Activated CD8-positive, alpha-beta T cell treated with anti-CD3 and anti-CD28 coated beads, Interleukin-2, amount 10 ng/mL, durations not matched to agents 7 days and 5 days (primary cell): ENCODE data around the gene UBAC2. TPM values are rescaled to one million over a fixed set of nuclear protein-coding genes. Genes with fewer than 3 reads are reported as not detected.

Experiments
- ATAC-seq: fragments of 150-1000 bp; cut with Tn5 transposase; one replicate; pipeline ENCODE4 v1.10.0; 2021; ENCODE audit warnings: moderate library complexity
- CTCF ChIA-PET: fragments of 350-600 bp; sonication (Branson Sonifier 250); formaldehyde crosslinking; loops from one replicate; lab custom pipeline; 2021; ENCODE audit warnings: antibody characterized with exemption; lab: Charles Lee
- POLR2A ChIA-PET: fragments of 350-600 bp; sonication (Branson Sonifier 250); formaldehyde crosslinking; loops from one replicate; lab custom pipeline; 2021; ENCODE audit warnings: antibody characterized with exemption; lab: Charles Lee
- DNase-seq: peaks from one replicate; pipeline ENCODE4 v3.0.0-alpha.2; 2020
- H3K27ac Mint-ChIP-seq: one replicate; pipeline ENCODE4 v1.8.0; 2021; ENCODE audit warnings: mild to moderate bottlenecking, mixed read lengths
- H3K27me3 Mint-ChIP-seq: one replicate; pipeline ENCODE4 v1.8.0; 2021; ENCODE audit warnings: low read depth, mixed read lengths
- H3K36me3 Mint-ChIP-seq: one replicate; pipeline ENCODE4 v1.8.0; 2021; ENCODE audit warnings: low read depth, mixed read lengths
- H3K4me1 Mint-ChIP-seq: one replicate; pipeline ENCODE4 v1.8.0; 2021; ENCODE audit warnings: low read depth, mixed read lengths
- H3K4me3 Mint-ChIP-seq: one replicate; pipeline ENCODE4 v1.8.0; 2021; ENCODE audit warnings: mild to moderate bottlenecking, mixed read lengths
- H3K9me3 Mint-ChIP-seq: one replicate; pipeline ENCODE4 v1.8.0; 2022; ENCODE audit warnings: mixed read lengths; ENCODE audit not compliant: insufficient read depth
- total RNA-seq, 2 experiments: library from RNA; stranded (reverse); gene quantifications; one replicate each; pipeline ENCODE4 v1.2.3, GENCODE V29; 2021

Gene UBAC2
- total RNA-seq, 2 experiments from 2014 or later = 67.4 to 71.2 TPM

- peaks cover 82% of the 10 kb centered on the region for H3K36me3 Mint-ChIP-seq
- CTCF ChIA-PET = interaction anchor here (0.8 to 7.3 kb wide), 13 partner anchors 11 to 180 kb away, joined by 3 to 73 read pairs (median 6); no protein-coding TSS in a partner anchor
- no peaks in the 10 kb centered on the region for H3K27me3 Mint-ChIP-seq
- H3K4me1 Mint-ChIP-seq = peaks cover 96% of the 10 kb centered on the region
- peak overlapping the region; percentile 89 for H3K27ac Mint-ChIP-seq
- POLR2A ChIA-PET = interaction anchor here (0.5 to 2.6 kb wide), 19 partner anchors 11 to 144 kb away, joined by 3 to 14 read pairs (median 3); partner anchors contain the start of gene GPR183
- DNase-seq = peak; percentile 86
- H3K4me3 Mint-ChIP-seq = peak overlapping the region; percentile 39
- peak; percentile 81 for ATAC-seq
- no peaks in the 10 kb centered on the region for H3K9me3 Mint-ChIP-seq
These were observed 155.8 kb downstream of the UBAC2 start for GRCh38 chr13:99356262-99357091.

GRCh38 chr13:99357131-99357596 is 156.5 kb downstream of the UBAC2 start:
- peaks cover 82% of the 10 kb centered on the region for H3K36me3 Mint-ChIP-seq

GRCh38 chr13:99357941-99358340 is 157.3 kb downstream of the UBAC2 start:
- ChIA-PET CTCF (interaction anchor here (1.3 to 7.3 kb wide), 5 partner anchors 14 to 88 kb away, joined by 4 to 73 read pairs (median 11); no protein-coding TSS in a partner anchor), POLR2A (interaction anchor here (1.1 to 1.5 kb wide), 2 partner anchors 9 to 82 kb away, joined by 3 to 4 read pairs; no protein-coding TSS in a partner anchor)
- DNase-seq (no peak), ATAC-seq (no peak)
- no peak overlapping the region for H3K4me3 Mint-ChIP-seq
- peaks cover 82% of the 10 kb centered on the region for H3K36me3 Mint-ChIP-seq
- peak overlapping the region; percentile 89 for H3K27ac Mint-ChIP-seq
- H3K4me1 Mint-ChIP-seq = peaks cover 91% of the 10 kb centered on the region
- H3K9me3 Mint-ChIP-seq = no peaks in the 10 kb centered on the region
- H3K27me3 Mint-ChIP-seq = no peaks in the 10 kb centered on the region

More at GRCh38 chr13:99357131-99357596, 156.5 kb downstream of the UBAC2 start:
- POLR2A ChIA-PET = interaction anchor here (0.7 to 2.6 kb wide), 11 partner anchors 10 to 81 kb away, joined by 3 to 14 read pairs (median 5); no protein-coding TSS in a partner anchor
- Mint-ChIP-seq H3K4me1 (peaks cover 93% of the 10 kb centered on the region), H3K27ac (peak overlapping the region; percentile 89), H3K9me3 (no peaks in the 10 kb centered on the region), H3K27me3 (no peaks in the 10 kb centered on the region), H3K4me3 (peak overlapping the region; percentile 20)
- DNase-seq = peak; percentile 42
- CTCF ChIA-PET = interaction anchor here (1.3 to 7.3 kb wide), 8 partner anchors 10 to 88 kb away, joined by 3 to 73 read pairs (median 8); no protein-coding TSS in a partner anchor
- peak; percentile 24 for ATAC-seq

- ATAC-seq (no peak), DNase-seq (no peak)
- H3K9me3 Mint-ChIP-seq = no peaks in the 10 kb centered on the region
- peaks cover 74% of the 10 kb centered on the region for H3K36me3 Mint-ChIP-seq
- H3K27me3 Mint-ChIP-seq = no peaks in the 10 kb centered on the region
- H3K4me3 Mint-ChIP-seq = no peak overlapping the region
- POLR2A ChIA-PET = no interaction called here
- CTCF ChIA-PET = interaction anchor here (0.7 to 2.9 kb wide), 9 partner anchors 10 to 93 kb away, joined by 3 to 31 read pairs (median 4); no protein-coding TSS in a partner anchor
- H3K4me1 Mint-ChIP-seq = peaks cover 85% of the 10 kb centered on the region
- peak overlapping the region; percentile 26 for H3K27ac Mint-ChIP-seq
These were observed 158.9 kb downstream of the UBAC2 start for GRCh38 chr13:99359528-99359927.

GRCh38 chr13:99360696-99361095 is 160.0 kb downstream of the UBAC2 start:
- Mint-ChIP-seq H3K27me3 (no peaks in the 10 kb centered on the region), H3K4me3 (no peak overlapping the region), H3K36me3 (peaks cover 68% of the 10 kb centered on the region), H3K4me1 (peaks cover 75% of the 10 kb centered on the region), H3K9me3 (no peaks in the 10 kb centered on the region), H3K27ac (peak overlapping the region; percentile 69)
- no peak for DNase-seq
- POLR2A ChIA-PET = interaction anchor here (0.6 kb wide), 1 partner anchor 21 kb away, joined by 6 read pairs; no protein-coding TSS in a partner anchor
- no peak for ATAC-seq
- CTCF ChIA-PET = interaction anchor here (0.8 to 2.9 kb wide), 10 partner anchors 9 to 94 kb away, joined by 3 to 31 read pairs (median 6); no protein-coding TSS in a partner anchor

GRCh38 chr13:99361197-99361596 is 160.5 kb downstream of the UBAC2 start:
- ChIA-PET POLR2A (interaction anchor here (0.6 kb wide), 2 partner anchors 20 to 83 kb away, joined by 3 to 6 read pairs; no protein-coding TSS in a partner anchor), CTCF (interaction anchor here (1.4 to 2.9 kb wide), 8 partner anchors 9 to 95 kb away, joined by 3 to 31 read pairs (median 9); no protein-coding TSS in a partner anchor)
- no peaks in the 10 kb centered on the region for H3K27me3 Mint-ChIP-seq
- ATAC-seq (no peak), DNase-seq (no peak)
- peak overlapping the region; percentile 88 for H3K27ac Mint-ChIP-seq
- peaks cover 75% of the 10 kb centered on the region for H3K4me1 Mint-ChIP-seq
- H3K9me3 Mint-ChIP-seq = no peaks in the 10 kb centered on the region
- H3K36me3 Mint-ChIP-seq = peaks cover 70% of the 10 kb centered on the region
- peak overlapping the region; percentile 32 for H3K4me3 Mint-ChIP-seq

GRCh38 chr13:99362362-99362761 is 161.7 kb downstream of the UBAC2 start:
- no peak overlapping the region for H3K4me3 Mint-ChIP-seq

GRCh38 chr13:99363391-99363790 is 162.7 kb downstream of the UBAC2 start:
- DNase-seq (no peak), ATAC-seq (no peak)
- ChIA-PET CTCF (interaction anchor here (2.7 kb wide), 1 partner anchor 11 kb away, joined by 8 read pairs; no protein-coding TSS in a partner anchor), POLR2A (interaction anchor here (1.0 kb wide), 1 partner anchor 12 kb away, joined by 3 read pairs; no protein-coding TSS in a partner anchor)
- Mint-ChIP-seq H3K27ac (no peak overlapping the region), H3K4me1 (peaks cover 75% of the 10 kb centered on the region), H3K9me3 (no peaks in the 10 kb centered on the region), H3K4me3 (no peak overlapping the region), H3K27me3 (no peaks in the 10 kb centered on the region), H3K36me3 (peaks cover 69% of the 10 kb centered on the region)

More at GRCh38 chr13:99362362-99362761, 161.7 kb downstream of the UBAC2 start:
- no peak for DNase-seq
- ATAC-seq = no peak
- Mint-ChIP-seq H3K27me3 (no peaks in the 10 kb centered on the region), H3K27ac (peak overlapping the region; percentile 9), H3K9me3 (no peaks in the 10 kb centered on the region), H3K4me1 (peaks cover 73% of the 10 kb centered on the region), H3K36me3 (peaks cover 67% of the 10 kb centered on the region)
- CTCF ChIA-PET = interaction anchor here (2.7 kb wide), 1 partner anchor 10 kb away, joined by 8 read pairs; no protein-coding TSS in a partner anchor
- POLR2A ChIA-PET = no interaction called here

GRCh38 chr13:99363949-99364348 is 163.3 kb downstream of the UBAC2 start:
- ATAC-seq (no peak), DNase-seq (no peak)
- peaks cover 73% of the 10 kb centered on the region for H3K4me1 Mint-ChIP-seq
- H3K27me3 Mint-ChIP-seq = no peaks in the 10 kb centered on the region
- no peak overlapping the region for H3K27ac Mint-ChIP-seq
- H3K9me3 Mint-ChIP-seq = no peaks in the 10 kb centered on the region
- ChIA-PET POLR2A (no interaction called here), CTCF (no interaction called here)
- H3K36me3 Mint-ChIP-seq = peaks cover 66% of the 10 kb centered on the region
- no peak overlapping the region for H3K4me3 Mint-ChIP-seq

GRCh38 chr13:99366075-99366987 is 165.7 kb downstream of the UBAC2 start:
- ChIA-PET POLR2A (interaction anchor here (1.0 to 1.7 kb wide), 3 partner anchors 9 to 35 kb away, joined by 3 to 8 read pairs (median 4); no protein-coding TSS in a partner anchor), CTCF (interaction anchor here (1.1 to 3.7 kb wide), 12 partner anchors 10 to 190 kb away, joined by 3 to 22 read pairs (median 6); no protein-coding TSS in a partner anchor)
- ATAC-seq = no peak
- Mint-ChIP-seq H3K27ac (peak overlapping the region; percentile 10), H3K36me3 (peaks cover 68% of the 10 kb centered on the region), H3K4me1 (peaks cover 69% of the 10 kb centered on the region), H3K27me3 (no peaks in the 10 kb centered on the region), H3K9me3 (no peaks in the 10 kb centered on the region), H3K4me3 (no peak overlapping the region)
- peak; percentile 19 for DNase-seq
